HG03039 (cell line): ENCODE measurements around the gene PDP2.

Experiments used
- ATAC-seq: cut with Tn5 transposase; IDR thresholded peaks from one replicate; pipeline ENCODE4 v1.9.1; 2021; ENCODE audit warnings: mild to moderate bottlenecking, moderate library complexity; ENCODE audit not compliant: unreplicated experiment

PDP2 gene, protein sequence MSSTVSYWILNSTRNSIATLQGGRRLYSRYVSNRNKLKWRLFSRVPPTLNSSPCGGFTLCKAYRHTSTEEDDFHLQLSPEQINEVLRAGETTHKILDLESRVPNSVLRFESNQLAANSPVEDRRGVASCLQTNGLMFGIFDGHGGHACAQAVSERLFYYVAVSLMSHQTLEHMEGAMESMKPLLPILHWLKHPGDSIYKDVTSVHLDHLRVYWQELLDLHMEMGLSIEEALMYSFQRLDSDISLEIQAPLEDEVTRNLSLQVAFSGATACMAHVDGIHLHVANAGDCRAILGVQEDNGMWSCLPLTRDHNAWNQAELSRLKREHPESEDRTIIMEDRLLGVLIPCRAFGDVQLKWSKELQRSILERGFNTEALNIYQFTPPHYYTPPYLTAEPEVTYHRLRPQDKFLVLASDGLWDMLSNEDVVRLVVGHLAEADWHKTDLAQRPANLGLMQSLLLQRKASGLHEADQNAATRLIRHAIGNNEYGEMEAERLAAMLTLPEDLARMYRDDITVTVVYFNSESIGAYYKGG

DNA sequence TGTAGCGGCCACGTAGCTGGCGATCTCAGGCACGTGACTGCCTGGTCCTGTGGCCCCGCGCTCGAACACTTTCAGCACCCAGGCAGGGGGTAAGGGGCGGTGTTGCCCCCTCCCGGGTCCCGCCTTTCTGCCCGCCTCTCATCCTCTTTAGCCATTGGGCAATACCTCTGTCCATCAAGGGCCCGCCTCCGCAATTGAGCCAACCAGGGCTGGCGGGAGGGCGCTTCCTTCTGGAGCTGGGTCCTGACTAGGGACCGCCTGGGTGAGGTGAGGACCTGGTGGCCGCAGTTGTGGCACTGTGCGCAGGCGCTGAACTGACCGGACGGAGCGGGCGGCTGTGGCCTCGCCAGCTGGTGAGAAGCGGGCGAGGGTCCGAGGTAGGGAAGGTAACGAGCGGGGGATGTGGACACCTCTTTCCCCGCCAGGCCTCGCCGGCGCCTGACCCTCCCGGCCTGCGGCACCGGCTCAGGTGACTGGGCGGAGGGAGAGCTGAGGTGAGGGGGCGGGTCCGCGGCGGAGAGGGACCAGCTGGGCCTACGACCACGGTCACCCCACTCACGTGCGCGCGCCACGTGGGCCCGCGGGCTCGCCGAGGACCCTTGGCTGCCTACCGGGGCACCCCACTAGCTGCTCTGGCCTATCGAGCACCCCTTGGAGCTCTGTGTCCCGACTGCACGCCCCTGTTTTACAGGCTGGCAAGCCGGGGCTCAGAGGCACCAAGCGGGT lies at the start of gene PDP2:
TSS of gene PDP2 (plus strand) at position 228 of the 726 bp plus-strand sequence. CDS start 3,770 bp downstream, outside the sequence.
- peak; percentile 91 for ATAC-seq

DNA sequence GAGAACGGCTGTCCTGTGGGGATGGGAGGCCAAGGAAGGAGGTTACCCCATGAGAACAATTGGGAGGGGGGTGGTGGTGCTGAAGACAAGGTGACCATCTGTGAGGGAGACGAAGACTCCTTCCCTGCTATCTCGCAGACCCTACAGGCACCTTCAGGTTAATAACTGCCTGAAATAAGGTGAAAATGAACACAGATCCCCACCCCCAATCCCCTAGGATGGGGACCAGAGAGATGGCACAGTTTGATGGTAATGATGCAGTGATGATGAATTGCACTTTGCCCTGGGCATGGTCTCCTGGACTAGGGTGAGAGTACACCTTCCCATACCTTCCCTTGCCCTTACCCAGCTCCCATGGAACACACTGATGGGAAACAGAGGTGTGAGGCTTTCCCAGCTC lies 48.1 kb upstream of the PDP2 start:
- no peak for ATAC-seq

DNA sequence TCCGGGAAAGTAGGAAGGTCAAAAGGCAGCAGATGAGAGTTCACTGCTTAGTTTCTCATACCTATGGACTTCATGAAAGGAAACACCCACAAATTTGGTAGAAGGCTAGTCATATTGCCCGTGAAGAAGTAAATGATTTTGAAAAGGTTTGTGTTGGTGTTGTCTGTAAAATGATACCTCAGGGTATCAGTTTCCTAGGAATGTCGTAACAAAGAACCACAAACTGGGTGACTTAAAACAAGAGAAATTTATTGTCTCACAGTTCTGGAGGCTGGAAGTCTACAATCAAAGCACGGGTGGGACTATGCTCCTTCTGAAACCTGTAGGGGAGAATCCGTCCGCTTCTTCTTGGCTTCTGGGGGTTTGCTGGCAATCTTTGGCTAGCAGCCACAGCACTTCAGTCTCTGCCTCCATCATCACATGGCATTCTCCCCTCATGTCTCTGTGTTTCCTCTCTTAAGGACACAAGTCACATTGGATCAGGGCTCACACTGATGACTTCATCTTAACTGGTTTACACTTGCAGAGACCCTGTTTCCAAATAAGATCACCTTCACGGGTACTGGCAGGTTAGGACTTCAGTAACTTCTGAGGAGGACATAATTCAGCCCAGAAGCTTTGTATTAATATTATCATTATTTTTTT lies 47.5 kb upstream of the PDP2 start:
- ATAC-seq, result no peak

DNA sequence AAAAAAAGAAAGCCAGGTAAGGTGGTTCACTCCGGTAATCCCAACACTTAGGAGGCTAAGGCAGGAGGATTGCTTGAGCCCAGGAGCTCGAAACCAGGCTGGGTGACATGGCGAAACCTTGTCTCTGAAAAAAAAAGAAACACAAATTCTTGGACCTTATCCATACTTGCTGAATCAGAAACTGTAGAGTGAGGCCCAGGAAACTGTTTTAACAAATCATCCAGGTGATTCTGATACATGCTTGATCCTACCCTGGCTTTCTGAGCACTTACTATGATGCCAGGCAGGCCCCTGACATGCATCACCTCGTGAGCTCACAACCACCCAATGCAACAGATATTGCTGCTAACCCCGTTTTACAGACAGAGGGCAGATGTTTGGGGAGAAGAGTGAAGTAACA lies 45.6 kb upstream of the PDP2 start:
- ATAC-seq, result no peak

DNA sequence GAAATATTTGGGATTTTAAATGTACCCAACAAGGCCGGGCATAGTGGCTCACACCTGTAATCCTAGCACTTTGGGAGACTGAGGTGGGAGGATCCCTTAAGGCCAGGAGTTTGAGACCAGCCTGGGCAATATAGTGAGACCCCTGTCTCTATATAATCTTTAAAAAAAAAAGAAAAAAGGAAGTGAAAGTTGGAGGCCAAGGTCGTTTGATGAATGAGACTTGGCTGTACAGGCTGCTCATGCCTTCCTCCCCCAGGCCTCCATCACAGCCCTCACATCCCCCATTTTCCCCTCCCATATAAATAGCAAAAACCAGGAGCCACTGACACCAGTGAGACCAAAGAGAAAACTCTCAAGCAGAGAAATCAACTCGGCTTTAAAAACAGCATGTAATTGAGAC lies 39.4 kb upstream of the PDP2 start:
- no peak for ATAC-seq

DNA sequence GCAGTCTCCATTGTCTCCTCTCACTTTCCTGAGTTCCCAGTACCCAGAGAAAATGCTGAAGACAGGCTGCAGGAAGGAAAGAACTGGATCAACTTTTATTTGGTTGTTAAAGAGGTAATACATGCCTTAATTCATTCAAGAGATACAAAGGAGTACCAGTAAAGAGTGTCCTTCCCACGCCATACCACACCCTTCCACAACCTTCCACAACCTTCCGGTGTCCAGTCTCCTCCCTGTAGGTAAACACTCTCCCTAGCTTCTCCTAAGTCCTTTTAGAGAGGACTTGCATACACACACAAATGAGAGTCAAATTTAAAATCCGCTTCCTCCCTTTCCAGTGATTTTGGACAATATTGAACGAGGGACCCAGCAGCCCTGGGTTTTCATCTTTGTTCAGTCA lies 38.9 kb upstream of the PDP2 start:
- ATAC-seq, result no peak

DNA sequence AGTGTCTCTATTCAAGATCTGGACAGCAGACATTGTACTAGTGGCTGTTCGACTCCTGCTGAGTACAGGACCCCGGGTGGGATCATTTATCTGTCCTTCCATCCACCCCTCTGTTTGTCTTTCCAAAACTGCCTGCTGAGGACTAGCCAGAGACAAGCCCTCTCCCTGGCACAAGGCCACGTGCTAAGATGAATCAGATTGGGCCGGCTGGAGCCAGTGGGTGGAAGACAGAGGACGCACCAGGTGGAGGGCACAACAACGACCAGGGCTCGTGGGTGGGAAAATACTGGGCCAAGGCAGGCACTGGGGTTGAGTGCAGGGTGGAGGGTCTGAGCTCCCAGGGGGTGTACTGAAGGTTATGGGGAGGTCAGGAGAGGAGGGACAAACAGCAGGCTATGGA lies 37.5 kb upstream of the PDP2 start:
- no peak for ATAC-seq

DNA sequence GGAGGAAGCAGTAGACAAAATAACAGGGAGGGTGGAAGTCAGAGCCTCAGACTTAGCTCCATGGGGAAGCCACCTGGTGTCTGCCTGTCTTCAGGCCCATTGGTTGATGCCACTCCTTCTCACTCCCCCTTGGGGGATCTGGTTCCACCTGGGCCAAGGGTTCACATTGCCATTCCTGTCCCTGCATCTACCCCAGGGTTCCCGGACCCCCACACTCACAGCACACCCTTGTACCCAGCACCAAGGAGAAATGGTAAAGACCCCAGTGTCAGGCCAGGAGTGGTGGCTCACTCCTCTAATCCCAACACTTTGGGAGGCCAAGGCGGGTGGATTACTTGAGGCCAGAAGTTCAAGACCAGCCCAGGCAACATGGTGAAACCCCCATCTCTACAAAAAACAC lies 37.1 kb upstream of the PDP2 start:
- no peak for ATAC-seq

DNA sequence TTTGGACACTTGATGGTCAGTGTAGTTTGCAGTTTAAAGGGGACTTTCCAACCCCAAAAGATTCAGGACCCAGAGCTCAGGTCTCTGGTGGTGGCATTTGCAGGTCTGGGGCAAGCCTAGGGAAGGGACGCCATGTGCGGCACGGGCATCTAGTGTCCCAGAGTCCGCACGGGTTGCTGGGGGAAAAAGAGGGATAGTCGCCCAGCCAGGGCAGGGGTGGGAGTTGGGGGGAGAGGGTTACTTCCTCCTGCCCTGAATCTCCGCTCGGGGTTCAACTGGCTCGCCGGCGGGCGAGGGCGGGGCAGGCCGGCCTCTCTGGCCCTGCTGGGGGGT lies 36.3 kb upstream of the PDP2 start:
- no peak for ATAC-seq

DNA sequence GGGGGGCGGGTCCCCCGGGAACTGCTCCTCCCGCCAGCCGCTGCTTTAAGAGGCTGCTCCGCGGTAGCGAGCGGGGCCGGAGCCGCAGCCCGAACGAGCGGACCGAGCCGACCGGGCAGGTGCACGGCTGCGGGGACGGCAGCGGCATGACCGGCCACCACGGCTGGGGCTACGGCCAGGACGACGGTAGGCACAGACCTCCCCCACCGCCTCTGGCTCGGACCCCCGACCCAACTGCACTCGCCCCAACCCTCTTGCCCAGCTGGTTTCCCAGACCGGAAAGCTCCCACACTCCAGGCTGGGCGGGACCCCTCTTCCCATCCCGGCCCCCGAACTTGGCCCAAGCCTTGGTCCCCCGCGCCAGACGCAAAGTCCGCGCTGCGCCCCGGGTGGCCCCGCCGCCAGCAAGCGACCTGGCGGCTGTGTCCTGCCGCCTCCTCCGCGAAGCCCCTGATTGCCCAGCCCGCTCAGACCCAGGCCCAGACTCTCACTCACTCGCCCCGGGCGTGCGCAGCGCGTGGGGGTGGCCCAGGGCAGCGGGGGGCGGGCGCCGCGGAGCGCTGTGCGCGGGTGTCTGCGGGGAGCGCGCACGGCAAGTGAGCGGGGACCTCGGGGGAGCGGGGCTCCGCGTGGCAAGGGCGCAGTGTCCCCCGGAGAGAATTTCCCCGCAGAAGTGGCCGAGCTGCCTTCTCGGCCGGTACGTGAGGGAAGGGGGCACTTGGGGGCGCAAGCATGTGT lies 35.8 kb upstream of the PDP2 start, which contains the start of gene CA7:
TSS of gene CA7 (plus strand) at position 73 of the 738 bp plus-strand sequence. CDS start at position 147, 74 bp downstream.
- no peak for ATAC-seq

DNA sequence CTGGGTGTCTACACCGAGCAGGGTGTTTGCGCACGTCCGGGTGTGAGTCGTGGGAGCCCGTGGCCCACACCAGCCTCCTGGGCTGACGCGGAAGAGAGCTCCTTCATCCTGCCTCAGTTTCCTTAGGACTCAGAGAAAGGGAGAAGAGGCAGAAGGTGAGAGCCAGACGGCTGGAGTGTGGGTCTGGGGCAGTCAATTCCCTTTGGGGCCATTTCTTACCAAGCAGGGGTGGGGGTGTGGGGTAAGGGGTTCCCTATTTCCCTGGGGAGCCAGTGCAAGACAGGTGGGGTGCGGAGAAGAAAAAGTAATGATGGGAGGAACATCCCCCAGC lies 35.3 kb upstream of the PDP2 start:
- ATAC-seq, result no peak

DNA sequence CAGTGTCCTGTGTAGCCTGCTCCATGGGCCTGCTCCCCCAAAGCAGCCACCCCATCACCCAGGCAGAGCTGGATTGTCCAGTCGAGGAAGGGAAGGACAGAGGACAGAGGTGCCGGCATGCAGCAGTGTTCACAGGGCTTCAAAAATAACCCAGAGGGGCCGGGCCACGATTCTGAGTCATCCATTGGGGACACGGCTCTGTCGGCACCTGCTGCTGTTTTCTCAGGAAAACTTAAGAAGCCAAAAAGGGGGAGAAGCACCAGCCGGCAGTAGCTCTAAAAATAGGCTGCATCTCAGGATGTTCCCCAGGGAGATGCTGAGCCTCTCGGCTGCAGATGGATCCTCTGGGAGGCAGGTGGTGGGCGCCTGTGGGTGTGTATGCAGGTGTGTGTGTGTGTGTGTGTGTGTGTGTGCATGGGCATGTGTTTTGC lies 34.5 kb upstream of the PDP2 start:
- no peak for ATAC-seq

DNA sequence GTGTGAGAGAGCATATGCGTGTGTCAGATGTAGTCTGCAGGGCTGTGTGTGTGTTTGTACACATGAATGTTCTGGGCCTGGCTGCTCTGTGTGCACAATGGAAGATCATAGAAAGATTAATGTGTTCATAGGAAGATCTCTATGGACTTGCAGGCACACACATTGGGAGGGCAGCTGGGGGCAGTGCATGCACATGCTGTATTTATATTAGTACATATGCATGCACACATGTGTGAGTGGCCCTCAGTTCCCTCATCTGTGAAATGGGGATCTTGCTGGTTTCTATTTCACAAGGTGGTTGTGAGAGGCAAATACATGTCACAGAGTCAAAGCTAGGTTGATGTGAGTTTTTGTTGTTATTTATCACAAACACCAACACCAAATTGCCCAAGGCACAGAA lies 34.0 kb upstream of the PDP2 start:
- no peak for ATAC-seq

DNA sequence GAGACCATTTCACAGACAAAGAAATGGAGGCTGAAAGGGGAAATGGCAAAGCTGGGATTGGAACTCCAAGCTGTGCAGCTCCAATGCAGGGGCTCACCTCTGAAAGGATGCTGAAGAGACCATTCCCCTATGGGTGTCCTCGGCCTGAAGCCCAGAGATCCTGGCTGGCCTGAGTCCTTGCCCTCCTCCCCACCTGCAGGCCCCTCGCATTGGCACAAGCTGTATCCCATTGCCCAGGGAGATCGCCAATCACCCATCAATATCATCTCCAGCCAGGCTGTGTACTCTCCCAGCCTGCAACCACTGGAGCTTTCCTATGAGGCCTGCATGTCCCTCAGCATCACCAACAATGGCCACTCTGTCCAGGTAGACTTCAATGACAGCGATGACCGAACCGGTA lies 33.5 kb upstream of the PDP2 start:
- no peak for ATAC-seq

DNA sequence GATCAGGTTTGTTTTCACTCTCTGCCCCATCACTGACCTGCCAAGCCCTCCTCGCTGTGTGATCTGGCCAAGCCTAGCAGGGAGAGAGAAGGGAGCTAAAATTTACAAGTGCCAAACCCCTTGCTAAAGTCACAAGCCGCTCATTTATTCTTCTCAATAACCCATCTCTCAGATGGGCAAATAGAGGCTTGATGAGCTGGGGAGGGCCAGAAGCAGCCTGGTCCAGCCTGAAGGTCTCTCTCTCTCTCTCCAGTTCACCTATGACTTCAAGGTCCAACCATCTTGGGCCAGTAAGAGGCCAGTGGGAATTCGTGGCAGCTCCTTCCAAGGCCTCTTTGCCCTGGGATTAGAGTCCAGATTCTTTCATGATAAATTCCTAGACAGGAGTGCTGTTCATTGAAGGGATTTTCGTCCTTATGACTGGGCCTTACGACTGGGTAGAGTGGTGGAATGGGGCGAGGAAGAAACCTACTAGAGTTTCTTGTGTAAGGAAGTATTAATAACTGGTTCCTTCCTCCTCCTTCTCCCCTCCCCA lies 32.7 kb upstream of the PDP2 start:
- ATAC-seq, result no peak

DNA sequence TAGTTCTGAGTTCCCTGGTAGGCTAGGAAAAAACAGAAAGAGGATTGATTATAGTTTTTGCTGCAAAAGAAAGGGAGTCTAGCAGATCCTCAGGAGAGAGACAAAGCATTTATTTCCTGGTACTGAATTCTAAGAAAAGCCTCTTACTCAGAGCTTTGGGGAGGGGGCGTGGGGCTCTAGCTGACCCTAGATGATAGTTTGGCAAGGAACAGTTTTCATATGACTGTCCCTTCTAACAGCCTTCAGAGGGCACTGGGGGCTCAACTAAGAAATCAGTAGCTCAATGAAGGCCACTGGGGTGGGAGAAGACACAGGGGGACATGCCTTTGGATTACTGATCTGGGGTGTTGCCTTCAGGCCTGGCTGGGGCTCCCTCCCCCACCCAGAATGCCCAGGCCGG lies 32.1 kb upstream of the PDP2 start:
- no peak for ATAC-seq

DNA sequence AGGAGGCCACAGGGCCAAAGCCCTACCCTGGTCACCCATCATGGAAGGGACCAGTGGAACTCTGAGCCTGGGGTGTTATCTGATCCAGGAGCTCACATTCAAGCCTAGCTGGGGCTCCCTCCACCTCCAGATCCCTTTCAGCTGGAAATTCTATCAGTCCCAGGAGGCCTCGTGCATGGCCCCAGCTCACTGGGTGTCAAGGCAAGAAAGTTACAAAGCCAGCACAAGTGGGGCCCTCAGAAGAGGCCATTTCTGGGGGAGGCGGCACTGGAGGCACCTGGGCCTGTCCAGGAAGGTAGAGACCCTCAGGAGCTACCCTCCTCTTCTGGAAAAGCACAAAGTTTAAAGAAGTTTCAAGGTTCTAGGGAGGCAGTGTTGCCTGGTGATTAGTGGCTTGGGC lies 31.3 kb upstream of the PDP2 start:
- no peak for ATAC-seq

DNA sequence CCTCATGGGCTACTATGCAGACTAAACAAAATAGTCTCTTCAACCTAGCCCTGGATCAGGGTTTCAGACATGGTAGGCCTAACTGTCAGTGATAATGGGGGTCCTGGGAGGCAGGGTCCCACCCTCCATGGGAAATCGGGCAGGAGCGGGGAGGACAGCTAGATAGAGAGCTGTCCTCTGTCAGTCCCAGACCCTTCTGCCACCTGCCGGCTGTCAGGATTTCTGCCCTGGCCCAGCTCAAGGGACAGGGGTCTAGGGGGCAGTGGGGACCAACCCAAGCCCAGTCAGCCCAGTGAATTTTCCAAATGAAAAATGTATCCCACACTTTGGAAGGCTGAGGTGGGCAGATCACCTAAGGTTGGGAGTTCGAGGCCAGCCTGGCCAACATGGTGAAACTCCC lies 30.8 kb upstream of the PDP2 start:
- no peak for ATAC-seq

DNA sequence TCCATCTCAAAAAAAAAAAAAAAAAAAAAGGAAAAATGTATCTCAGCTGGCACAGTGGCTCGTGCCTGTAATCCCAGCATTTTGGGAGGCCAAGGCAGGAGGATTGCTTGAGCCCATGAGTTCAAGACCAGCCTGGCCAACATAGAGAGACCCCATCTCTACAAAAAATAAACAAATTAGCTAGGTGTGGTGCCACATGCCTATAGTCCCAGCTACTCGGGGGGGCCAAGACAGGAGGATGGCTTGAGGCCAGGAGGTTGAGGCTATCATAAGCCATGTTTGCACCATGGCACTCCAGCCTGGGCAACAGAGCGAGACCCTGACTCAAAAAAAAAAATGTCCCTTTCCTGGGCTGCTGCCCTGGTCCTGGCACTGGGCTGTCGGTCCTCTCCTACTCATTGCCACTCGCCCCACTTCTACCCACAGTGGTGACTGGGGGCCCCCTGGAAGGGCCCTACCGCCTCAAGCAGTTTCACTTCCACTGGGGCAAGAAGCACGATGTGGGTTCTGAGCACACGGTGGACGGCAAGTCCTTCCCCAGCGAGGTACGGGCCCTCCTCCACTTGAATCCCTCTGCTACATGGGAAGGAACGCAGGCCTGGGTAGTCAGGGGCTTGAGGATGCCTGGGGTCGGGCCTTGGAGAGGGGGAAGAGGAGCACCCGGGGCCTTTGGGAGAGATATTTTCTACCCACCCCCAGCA lies 30.1 kb upstream of the PDP2 start:
- ATAC-seq, result no peak
